A549 treated with DMSO at 1 μM for 4 hours (cell line): ENCODE results near the gene CLEC16A. TPM values are rescaled to one million over a fixed set of nuclear protein-coding genes. Genes with fewer than 3 reads are reported as not detected.

Experiments used
- total RNA-seq: library from RNA; stranded (reverse); fragments of 200-300 nt; extraction: Qiagen RNA extraction; gene quantifications from 5 replicates; pipeline ENCODE4 v1.2.3, GENCODE V29; 2022; ENCODE audit warnings: low read depth

CLEC16A gene, protein sequence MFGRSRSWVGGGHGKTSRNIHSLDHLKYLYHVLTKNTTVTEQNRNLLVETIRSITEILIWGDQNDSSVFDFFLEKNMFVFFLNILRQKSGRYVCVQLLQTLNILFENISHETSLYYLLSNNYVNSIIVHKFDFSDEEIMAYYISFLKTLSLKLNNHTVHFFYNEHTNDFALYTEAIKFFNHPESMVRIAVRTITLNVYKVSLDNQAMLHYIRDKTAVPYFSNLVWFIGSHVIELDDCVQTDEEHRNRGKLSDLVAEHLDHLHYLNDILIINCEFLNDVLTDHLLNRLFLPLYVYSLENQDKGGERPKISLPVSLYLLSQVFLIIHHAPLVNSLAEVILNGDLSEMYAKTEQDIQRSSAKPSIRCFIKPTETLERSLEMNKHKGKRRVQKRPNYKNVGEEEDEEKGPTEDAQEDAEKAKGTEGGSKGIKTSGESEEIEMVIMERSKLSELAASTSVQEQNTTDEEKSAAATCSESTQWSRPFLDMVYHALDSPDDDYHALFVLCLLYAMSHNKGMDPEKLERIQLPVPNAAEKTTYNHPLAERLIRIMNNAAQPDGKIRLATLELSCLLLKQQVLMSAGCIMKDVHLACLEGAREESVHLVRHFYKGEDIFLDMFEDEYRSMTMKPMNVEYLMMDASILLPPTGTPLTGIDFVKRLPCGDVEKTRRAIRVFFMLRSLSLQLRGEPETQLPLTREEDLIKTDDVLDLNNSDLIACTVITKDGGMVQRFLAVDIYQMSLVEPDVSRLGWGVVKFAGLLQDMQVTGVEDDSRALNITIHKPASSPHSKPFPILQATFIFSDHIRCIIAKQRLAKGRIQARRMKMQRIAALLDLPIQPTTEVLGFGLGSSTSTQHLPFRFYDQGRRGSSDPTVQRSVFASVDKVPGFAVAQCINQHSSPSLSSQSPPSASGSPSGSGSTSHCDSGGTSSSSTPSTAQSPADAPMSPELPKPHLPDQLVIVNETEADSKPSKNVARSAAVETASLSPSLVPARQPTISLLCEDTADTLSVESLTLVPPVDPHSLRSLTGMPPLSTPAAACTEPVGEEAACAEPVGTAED
- total RNA-seq: 7.2 to 9.5 TPM (median 9.0 TPM) in 5 replicates

GRCh38 chr16:10944249-10945064 lies at the start of gene CLEC16A:
Gene CLEC16A (plus strand): TSS chr16:10944564. CDS start chr16:10944718, 154 bp downstream.

DNA sequence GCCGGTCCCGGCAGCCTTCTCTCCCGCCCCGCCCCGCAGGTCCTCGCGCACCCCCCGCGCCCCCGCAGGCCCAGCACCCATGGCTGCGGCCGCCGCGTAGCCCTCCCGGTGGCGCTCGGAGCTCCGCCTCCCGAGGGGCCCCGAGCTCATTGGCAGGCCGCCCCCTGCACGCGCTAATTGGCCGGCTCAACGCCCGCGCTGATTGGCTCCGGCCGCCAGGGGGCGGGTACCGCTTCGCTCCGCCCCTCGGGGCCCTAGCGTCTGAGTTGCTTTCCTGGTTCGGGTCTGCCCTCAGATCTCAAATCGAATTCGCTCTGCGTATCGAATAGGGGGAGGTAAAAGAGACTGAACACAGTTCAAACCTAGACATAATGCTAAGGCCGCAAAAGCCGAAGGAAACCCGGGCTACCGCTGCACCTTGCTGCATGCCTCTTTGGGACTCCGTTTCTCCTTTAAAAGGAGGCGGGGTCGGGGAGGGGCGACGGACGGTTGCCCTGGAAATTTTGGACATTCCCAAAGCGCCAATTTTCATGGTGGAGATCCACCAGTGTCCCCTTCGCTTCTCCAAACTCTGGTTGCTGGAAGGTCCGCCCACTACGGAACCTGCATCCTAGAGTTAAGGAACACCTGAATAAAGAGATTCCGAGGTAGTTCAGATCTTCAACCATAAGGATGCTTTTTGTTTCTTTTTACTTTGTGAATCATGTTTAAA lies 1.9 kb upstream of the CLEC16A start, which contains the start of gene DEXI:
TSS of gene DEXI (minus strand) at position 117 of the 712 bp plus-strand sequence. CDS start 463 bp downstream, outside the sequence.

Other genes with a start within 250 kb of the CLEC16A start
- gene TEKT5, start 249.6 kb upstream of the CLEC16A start, total RNA-seq: 0.09 to 0.19 TPM in 2 of 5 replicates, not detected in the others
- 42.7 to 53.8 TPM (median 44.4 TPM) in 5 replicates for gene NUBP1, start 200.7 kb upstream of the CLEC16A start, total RNA-seq
- 0.02 to 0.09 TPM (median 0.04 TPM) in 4 of 5 replicates, not detected in the other for gene TVP23A, start 125.8 kb upstream of the CLEC16A start, total RNA-seq
- gene CIITA, start 67.4 kb upstream of the CLEC16A start, total RNA-seq: 0.05 to 0.14 TPM (median 0.11 TPM) in 4 of 5 replicates, not detected in the other
- 33.2 to 42.4 TPM (median 38.3 TPM) in 5 replicates for gene DEXI, start 2.1 kb upstream of the CLEC16A start, total RNA-seq